ENCODE measurements around the gene OR5W2. TPM values are rescaled to one million over a fixed set of nuclear protein-coding genes. Genes with fewer than 3 reads are reported as not detected.
"Not testable (repeated sequence)": the region's sequence is repeated elsewhere in the genome, so short reads cannot be mapped to it uniquely, and the experiment has no call there.

The OR5W2 gene
- not detected in 2 replicates for total RNA-seq

GRCh38 chr11:55914482-55914881 is at the start of gene OR5W2:
TSS of gene OR5W2 (minus strand) at chr11:55914582. CDS start at chr11:55914582, 0 bp downstream.
- intact Hi-C loops (cut with micrococcal nuclease), result no loop called here
- H3K4me3 Mint-ChIP-seq (ENCODE audit: low read depth), result no peak within 1 kb of the TSS

GRCh38 chr11:55956521-55956920 is 42.1 kb upstream of the OR5W2 start:
- H3K4me3 Mint-ChIP-seq (ENCODE audit: low read depth), result no peak overlapping the region

More at GRCh38 chr11:55914482-55914881, at the start of gene OR5W2:
- no peaks in the 10 kb centered on the region for H3K27me3 Mint-ChIP-seq (ENCODE audit: low read depth)
- no peaks in the 10 kb centered on the region for H3K36me3 Mint-ChIP-seq (ENCODE audit: low read depth)
- DNase-seq (ENCODE audit: low spot score), result no peak
- no peaks in the 10 kb centered on the region for H3K4me1 Mint-ChIP-seq (ENCODE audit: low read depth)
- peaks cover 30% of the 10 kb centered on the region for H3K9me3 Mint-ChIP-seq
- H3K27ac Mint-ChIP-seq, result no peak within 1 kb of the TSS

GRCh38 chr11:55949330-55949729 is 34.9 kb upstream of the OR5W2 start:
- H3K4me1 Mint-ChIP-seq (ENCODE audit: low read depth), result no peaks in the 10 kb centered on the region
- H3K36me3 Mint-ChIP-seq (ENCODE audit: low read depth), result no peaks in the 10 kb centered on the region
- H3K27ac Mint-ChIP-seq, result no peak overlapping the region
- H3K9me3 Mint-ChIP-seq, result peaks cover 12% of the 10 kb centered on the region
- no peak overlapping the region for H3K4me3 Mint-ChIP-seq (ENCODE audit: low read depth)
- intact Hi-C loops (cut with micrococcal nuclease), result loop anchor here (10.0 kb wide), 1 partner anchor 835 kb away; no protein-coding TSS in a partner anchor
- no peaks in the 10 kb centered on the region for H3K27me3 Mint-ChIP-seq (ENCODE audit: low read depth)
- DNase-seq (ENCODE audit: low spot score), result no peak

More at GRCh38 chr11:55956521-55956920, 42.1 kb upstream of the OR5W2 start:
- no peak for DNase-seq (ENCODE audit: low spot score)
- H3K36me3 Mint-ChIP-seq (ENCODE audit: low read depth), result no peaks in the 10 kb centered on the region
- peaks cover 19% of the 10 kb centered on the region for H3K9me3 Mint-ChIP-seq
- no peaks in the 10 kb centered on the region for H3K27me3 Mint-ChIP-seq (ENCODE audit: low read depth)
- H3K4me1 Mint-ChIP-seq (ENCODE audit: low read depth), result no peaks in the 10 kb centered on the region
- intact Hi-C loops (cut with micrococcal nuclease), result no loop called here
- no peak overlapping the region for H3K27ac Mint-ChIP-seq

GRCh38 chr11:55942785-55943392 is 28.5 kb upstream of the OR5W2 start:
- no peaks in the 10 kb centered on the region for H3K27me3 Mint-ChIP-seq (ENCODE audit: low read depth)
- intact Hi-C loops (cut with micrococcal nuclease), result loop anchor here (10.0 kb wide), 1 partner anchor 842 kb away; no protein-coding TSS in a partner anchor
- no peak for DNase-seq (ENCODE audit: low spot score)
- H3K27ac Mint-ChIP-seq, result no peak overlapping the region
- peaks cover 7% of the 10 kb centered on the region for H3K9me3 Mint-ChIP-seq
- H3K36me3 Mint-ChIP-seq (ENCODE audit: low read depth), result no peaks in the 10 kb centered on the region
- no peak overlapping the region for H3K4me3 Mint-ChIP-seq (ENCODE audit: low read depth)
- H3K4me1 Mint-ChIP-seq (ENCODE audit: low read depth), result no peaks in the 10 kb centered on the region

GRCh38 chr11:55936300-55936699 is 21.9 kb upstream of the OR5W2 start, which contains the start of gene OR5I1:
TSS of gene OR5I1 (minus strand) at chr11:55936400. CDS start at chr11:55936400, 0 bp downstream.
- no peak for DNase-seq (ENCODE audit: low spot score)
- Mint-ChIP-seq H3K36me3 (ENCODE audit: low read depth) (no peaks in the 10 kb centered on the region), H3K4me3 (ENCODE audit: low read depth) (no peak within 1 kb of the TSS), H3K27ac (no peak within 1 kb of the TSS), H3K9me3 (peaks cover 19% of the 10 kb centered on the region), H3K4me1 (ENCODE audit: low read depth) (no peaks in the 10 kb centered on the region), H3K27me3 (ENCODE audit: low read depth) (no peaks in the 10 kb centered on the region)
- intact Hi-C loops (cut with micrococcal nuclease), result no loop called here

- intact Hi-C loops (cut with micrococcal nuclease), result no loop called here
- no peaks in the 10 kb centered on the region for H3K36me3 Mint-ChIP-seq (ENCODE audit: low read depth)
- H3K27me3 Mint-ChIP-seq (ENCODE audit: low read depth), result no peaks in the 10 kb centered on the region
- H3K27ac Mint-ChIP-seq, result no peak overlapping the region
- no peaks in the 10 kb centered on the region for H3K4me1 Mint-ChIP-seq (ENCODE audit: low read depth)
- DNase-seq (ENCODE audit: low spot score), result no peak
- H3K4me3 Mint-ChIP-seq (ENCODE audit: low read depth), result no peak overlapping the region
- peaks cover 27% of the 10 kb centered on the region for H3K9me3 Mint-ChIP-seq
Measured at GRCh38 chr11:55920537-55920936, 6.2 kb upstream of the OR5W2 start.

GRCh38 chr11:55902308-55902707 is 12.1 kb downstream of the OR5W2 start:
- no peak overlapping the region for H3K4me3 Mint-ChIP-seq (ENCODE audit: low read depth)
- no peak overlapping the region for H3K27ac Mint-ChIP-seq
- H3K36me3 Mint-ChIP-seq (ENCODE audit: low read depth), result no peaks in the 10 kb centered on the region
- no peaks in the 10 kb centered on the region for H3K27me3 Mint-ChIP-seq (ENCODE audit: low read depth)
- DNase-seq (ENCODE audit: low spot score), result no peak
- peaks cover 45% of the 10 kb centered on the region for H3K9me3 Mint-ChIP-seq
- H3K4me1 Mint-ChIP-seq (ENCODE audit: low read depth), result no peaks in the 10 kb centered on the region
- intact Hi-C loops (cut with micrococcal nuclease), result no loop called here

DNA sequence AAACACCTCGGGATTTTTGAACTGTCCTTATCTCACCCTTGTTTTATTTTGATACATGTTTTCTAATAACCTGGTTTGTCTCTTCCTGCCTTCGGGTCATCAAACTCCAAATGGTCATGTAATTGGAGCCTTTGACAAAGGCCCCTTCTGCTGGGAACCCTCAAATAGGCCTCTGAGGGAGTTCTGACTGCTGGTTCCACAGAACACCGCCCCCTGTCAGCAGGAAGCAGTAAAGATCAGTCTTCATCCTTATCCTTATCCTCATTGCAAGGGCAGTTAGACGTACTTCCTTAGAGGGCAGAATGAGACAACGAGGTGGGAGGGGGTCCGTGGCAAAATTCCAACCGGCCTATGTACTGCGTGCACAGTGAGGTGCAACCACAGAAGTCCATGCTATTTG is 19.2 kb downstream of the OR5W2 start:
- DNase-seq (ENCODE audit: low spot score), result no peak
- no peaks in the 10 kb centered on the region for H3K27me3 Mint-ChIP-seq (ENCODE audit: low read depth)
- no peaks in the 10 kb centered on the region for H3K4me1 Mint-ChIP-seq (ENCODE audit: low read depth)
- H3K27ac Mint-ChIP-seq, result no peak overlapping the region
- H3K9me3 Mint-ChIP-seq, result peaks cover 34% of the 10 kb centered on the region
- no peak overlapping the region for H3K4me3 Mint-ChIP-seq (ENCODE audit: low read depth)
- H3K36me3 Mint-ChIP-seq (ENCODE audit: low read depth), result no peaks in the 10 kb centered on the region
- intact Hi-C loops (cut with micrococcal nuclease), result no loop called here

GRCh38 chr11:55885481-55885880 is 28.9 kb downstream of the OR5W2 start:
- H3K27ac Mint-ChIP-seq; intact Hi-C loops (cut with micrococcal nuclease); H3K36me3 Mint-ChIP-seq (ENCODE audit: low read depth); H3K4me1 Mint-ChIP-seq (ENCODE audit: low read depth); H3K27me3 Mint-ChIP-seq (ENCODE audit: low read depth); DNase-seq (ENCODE audit: low spot score); H3K4me3 Mint-ChIP-seq (ENCODE audit: low read depth): not testable (repeated sequence)
- H3K9me3 Mint-ChIP-seq, result peaks cover 32% of the 10 kb centered on the region

DNA sequence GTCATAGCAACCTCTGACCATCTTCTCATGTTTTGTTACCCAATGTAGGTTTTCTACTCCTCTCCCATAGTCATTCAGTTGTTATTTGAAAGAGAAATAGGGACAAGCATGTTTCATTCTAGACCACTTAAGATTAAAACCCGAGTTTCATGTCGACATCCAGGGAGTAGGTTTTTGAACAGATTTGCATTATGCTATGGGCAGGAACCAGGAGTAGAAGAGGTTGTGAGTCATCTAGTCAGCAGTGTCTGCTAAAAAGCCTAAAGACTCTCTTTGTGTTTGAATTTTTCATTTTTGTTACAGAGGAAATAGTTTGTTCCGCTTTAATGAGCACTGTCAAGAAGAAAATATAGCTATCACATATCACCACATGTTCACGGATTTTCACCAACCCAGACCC is 29.4 kb downstream of the OR5W2 start:
- H3K27me3 Mint-ChIP-seq (ENCODE audit: low read depth); H3K27ac Mint-ChIP-seq; H3K4me1 Mint-ChIP-seq (ENCODE audit: low read depth); H3K36me3 Mint-ChIP-seq (ENCODE audit: low read depth); H3K4me3 Mint-ChIP-seq (ENCODE audit: low read depth); intact Hi-C loops (cut with micrococcal nuclease); DNase-seq (ENCODE audit: low spot score): not testable (repeated sequence)
- peaks cover 32% of the 10 kb centered on the region for H3K9me3 Mint-ChIP-seq

DNA sequence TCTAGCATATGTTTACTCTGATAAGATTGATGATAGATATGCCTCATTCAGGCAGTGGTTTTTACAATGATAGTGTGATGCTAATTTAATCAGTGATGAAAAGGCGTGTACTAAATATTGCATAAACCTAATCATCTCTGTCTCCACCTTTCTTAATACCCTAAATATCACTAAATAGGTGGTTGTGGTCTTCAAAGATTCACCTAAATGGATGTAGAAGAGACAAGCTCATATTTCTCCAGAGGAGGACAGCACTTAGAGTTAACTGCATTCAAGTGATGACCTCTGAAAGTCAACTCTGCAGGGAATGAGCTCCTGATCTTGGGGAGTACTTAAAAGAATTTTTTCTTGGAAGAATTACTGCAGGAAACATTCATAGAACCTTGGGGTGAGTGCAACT is 31.4 kb downstream of the OR5W2 start, which contains the start of gene TRIM51:
TRIM51 (plus strand) TSS at position 301 of the 400 bp plus-strand sequence. CDS start 2,132 bp downstream, outside the sequence.
- intact Hi-C loops (cut with micrococcal nuclease); H3K27me3 Mint-ChIP-seq (ENCODE audit: low read depth); DNase-seq (ENCODE audit: low spot score); H3K27ac Mint-ChIP-seq; H3K36me3 Mint-ChIP-seq (ENCODE audit: low read depth); H3K4me3 Mint-ChIP-seq (ENCODE audit: low read depth); H3K4me1 Mint-ChIP-seq (ENCODE audit: low read depth): not testable (repeated sequence)
- peaks cover 35% of the 10 kb centered on the region for H3K9me3 Mint-ChIP-seq

DNA sequence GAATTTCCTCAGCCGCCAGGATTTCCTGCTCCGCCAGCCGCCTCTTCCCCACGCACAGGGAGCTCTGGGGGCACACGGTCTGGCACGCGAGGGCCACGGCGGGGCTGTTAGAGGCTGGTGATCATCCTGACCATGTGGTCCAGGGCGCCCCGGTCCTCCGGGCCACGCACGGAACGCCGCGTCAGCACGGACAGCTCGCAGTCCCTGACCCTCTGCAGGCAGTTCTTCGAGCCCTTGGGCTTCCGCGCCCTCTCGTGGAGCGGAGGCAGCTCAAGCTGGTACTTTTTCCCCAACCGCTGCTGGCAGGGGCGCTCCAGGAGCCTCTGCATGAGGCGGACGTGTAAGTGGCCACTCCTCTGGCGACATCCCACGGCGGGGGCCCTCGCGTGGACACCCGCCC is 41.2 kb downstream of the OR5W2 start:
- H3K36me3 Mint-ChIP-seq (ENCODE audit: low read depth); intact Hi-C loops (cut with micrococcal nuclease); H3K4me1 Mint-ChIP-seq (ENCODE audit: low read depth); H3K27me3 Mint-ChIP-seq (ENCODE audit: low read depth); H3K4me3 Mint-ChIP-seq (ENCODE audit: low read depth); DNase-seq (ENCODE audit: low spot score); H3K27ac Mint-ChIP-seq: not testable (repeated sequence)
- H3K9me3 Mint-ChIP-seq, result peaks cover 34% of the 10 kb centered on the region

DNA sequence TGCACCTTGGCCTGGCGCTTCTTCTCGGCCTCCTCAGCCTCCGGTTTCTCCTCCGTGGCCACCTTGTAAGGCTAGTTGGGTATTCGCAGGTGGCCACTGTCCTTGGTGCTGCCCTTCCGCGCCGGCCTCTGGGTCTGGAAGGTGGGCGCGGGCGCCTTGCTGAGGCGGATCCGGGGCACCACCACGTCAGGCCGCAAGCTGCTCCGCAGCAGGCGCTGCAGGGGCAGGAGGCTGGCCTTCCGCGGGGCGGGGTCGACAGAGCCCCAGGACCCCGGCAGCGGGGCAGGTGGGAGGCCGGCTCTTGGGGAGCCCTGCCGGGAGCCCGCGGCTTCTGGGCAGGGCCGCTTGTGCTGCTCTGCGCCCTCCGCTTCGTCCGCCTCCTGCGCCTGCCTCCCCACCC is 41.7 kb downstream of the OR5W2 start:
- peaks cover 30% of the 10 kb centered on the region for H3K9me3 Mint-ChIP-seq
- H3K4me1 Mint-ChIP-seq (ENCODE audit: low read depth); intact Hi-C loops (cut with micrococcal nuclease); H3K27ac Mint-ChIP-seq; H3K4me3 Mint-ChIP-seq (ENCODE audit: low read depth); H3K27me3 Mint-ChIP-seq (ENCODE audit: low read depth); DNase-seq (ENCODE audit: low spot score); H3K36me3 Mint-ChIP-seq (ENCODE audit: low read depth): not testable (repeated sequence)
